ENCODE results near the gene IGHMBP2.

IGHMBP2 gene

DNA sequence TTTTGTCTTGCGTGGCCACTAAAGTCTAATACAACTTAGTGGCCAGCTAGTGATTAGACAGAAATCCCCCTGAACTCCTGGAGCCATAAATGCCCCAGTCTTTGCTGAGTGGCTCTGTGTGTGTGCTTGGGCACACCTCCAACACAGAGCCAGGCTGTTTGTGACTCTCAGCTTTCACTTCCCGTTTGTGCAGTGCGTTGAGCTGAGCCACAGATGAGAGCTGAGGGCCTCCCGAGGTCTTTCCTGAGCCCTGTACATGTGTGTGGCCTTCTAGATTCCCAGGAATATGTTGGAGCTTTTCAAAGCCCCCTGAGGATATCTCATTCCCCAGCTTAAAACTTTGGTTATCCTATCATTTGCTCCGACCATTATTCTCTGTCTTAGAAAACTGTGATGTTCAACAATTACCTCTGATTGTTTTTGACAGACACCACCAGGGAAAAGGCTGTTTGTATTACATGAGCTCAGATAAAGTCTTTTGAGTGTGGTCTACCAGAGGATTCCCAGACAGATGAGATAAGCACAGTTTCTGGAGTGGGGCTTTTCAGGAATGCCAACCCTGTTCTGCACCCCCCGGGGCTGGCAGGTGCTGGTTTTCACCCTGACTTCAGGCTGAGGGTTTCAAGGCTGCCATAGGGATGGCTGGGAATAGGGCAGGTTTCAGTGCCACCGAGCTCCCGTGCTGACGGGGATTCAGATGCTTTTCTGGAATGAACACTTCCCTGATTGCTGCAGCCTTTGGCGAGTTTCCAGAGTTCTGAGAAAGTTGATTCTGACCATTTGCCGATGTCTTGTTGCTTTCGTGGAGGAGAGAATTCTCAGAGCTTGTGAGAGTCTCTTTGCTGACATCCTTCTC is 23.8 kb downstream of the IGHMBP2 start:
- FAIRE-seq = no peak
- DNase-seq (ENCODE audit: low spot score) = no peak

DNA sequence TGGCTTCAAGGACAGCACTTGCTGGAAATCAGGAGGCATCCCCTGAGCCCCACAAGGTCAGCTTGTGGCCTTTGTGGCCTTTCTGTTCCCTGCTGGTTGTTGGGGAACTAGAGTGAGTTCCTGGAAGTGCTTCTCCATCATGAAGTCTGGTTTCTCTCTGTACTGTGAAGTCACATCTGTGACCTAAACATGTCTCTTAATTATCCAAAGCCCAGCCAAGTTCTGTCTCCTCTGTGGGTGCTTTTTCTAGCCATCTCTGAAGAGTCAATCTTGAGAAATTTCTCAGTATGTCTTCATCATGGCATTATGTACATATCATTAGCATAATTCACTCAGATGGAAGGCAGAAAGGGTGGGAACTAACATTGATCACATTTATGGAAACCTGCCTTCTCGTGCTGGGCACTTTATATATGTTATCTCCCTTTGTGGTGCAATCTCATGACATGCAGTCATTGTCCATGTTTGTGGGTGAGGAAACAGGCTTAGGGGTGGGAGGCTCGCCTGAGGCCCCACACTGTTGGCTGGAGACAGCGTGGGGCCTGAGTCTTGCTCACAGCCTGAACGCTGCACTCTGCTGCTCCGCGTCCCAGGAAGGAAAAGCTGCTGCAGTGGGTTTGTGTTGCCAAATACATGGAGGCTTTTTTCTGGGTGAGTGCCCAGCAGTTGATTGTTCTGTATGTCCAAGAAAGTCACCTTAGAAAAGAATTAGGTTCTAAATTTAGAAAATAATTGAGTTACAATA is 24.6 kb downstream of the IGHMBP2 start:
- no peak for FAIRE-seq

DNA sequence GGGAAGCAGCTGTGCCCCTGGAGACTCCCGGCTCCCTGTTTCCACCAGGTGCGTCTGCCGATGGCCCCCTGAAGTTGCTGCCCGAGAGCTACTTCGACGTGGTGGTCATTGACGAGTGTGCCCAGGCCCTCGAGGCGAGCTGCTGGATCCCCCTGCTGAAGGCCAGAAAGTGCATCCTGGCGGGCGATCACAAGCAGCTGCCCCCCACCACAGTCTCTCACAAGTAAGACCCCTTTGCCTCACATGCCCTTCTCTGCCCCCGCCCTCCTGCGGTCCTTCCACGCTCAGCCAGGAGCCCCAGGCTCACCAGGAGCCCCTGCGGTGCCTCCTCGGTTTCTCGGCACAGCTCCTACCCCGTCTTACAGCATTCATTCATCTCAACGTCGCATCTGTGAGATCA is 25.4 kb downstream of the IGHMBP2 start:
- no peak for FAIRE-seq

More for the DNA sequence above, 24.6 kb downstream of the IGHMBP2 start:
- DNase-seq (ENCODE audit: low spot score) = no peak

DNA sequence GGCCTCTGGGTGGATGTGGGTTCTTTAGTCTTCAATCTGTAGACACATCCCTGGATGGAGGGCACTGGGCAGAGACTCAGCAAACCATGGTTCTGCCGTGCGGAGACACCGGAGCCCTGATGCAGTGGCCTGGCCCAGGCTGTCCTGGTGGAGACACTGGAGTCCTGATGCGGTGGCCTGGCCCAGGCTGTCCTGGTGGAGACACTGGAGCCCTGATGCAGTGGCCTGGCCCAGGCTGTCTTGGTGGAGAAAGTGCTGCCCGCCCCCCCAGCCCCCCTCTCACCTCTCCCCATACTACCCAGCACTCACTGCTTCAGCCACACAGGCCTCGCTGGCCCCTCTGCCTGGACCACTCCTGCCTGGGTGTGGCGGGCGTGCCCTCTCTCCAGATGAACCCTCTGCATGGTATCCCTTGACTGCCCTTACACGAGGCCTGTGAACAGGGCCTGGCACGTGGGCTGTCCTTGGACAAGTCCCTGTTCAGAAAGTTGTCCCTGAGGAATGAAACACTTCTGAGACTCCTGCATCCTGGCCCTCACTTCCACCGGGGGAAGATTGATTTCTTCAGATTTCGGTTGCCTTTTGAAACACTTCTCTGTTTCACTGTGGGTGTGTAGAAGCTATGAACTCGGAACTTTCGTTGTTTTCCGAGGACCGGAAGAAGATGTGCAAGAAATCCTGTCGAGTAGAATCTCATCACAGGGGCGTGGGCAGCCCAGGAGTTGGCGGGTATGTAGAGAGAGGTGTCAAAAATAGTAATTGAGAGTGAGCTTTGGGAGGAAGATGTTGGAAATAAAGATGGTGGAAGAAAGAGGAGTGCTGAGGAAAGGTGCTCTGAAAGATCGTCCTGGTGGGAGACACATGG is 26.2 kb downstream of the IGHMBP2 start:
- no peak for FAIRE-seq
- DNase-seq (ENCODE audit: low spot score) = no peak

More for the DNA sequence above, 25.4 kb downstream of the IGHMBP2 start:
- DNase-seq (ENCODE audit: low spot score) = no peak

DNA sequence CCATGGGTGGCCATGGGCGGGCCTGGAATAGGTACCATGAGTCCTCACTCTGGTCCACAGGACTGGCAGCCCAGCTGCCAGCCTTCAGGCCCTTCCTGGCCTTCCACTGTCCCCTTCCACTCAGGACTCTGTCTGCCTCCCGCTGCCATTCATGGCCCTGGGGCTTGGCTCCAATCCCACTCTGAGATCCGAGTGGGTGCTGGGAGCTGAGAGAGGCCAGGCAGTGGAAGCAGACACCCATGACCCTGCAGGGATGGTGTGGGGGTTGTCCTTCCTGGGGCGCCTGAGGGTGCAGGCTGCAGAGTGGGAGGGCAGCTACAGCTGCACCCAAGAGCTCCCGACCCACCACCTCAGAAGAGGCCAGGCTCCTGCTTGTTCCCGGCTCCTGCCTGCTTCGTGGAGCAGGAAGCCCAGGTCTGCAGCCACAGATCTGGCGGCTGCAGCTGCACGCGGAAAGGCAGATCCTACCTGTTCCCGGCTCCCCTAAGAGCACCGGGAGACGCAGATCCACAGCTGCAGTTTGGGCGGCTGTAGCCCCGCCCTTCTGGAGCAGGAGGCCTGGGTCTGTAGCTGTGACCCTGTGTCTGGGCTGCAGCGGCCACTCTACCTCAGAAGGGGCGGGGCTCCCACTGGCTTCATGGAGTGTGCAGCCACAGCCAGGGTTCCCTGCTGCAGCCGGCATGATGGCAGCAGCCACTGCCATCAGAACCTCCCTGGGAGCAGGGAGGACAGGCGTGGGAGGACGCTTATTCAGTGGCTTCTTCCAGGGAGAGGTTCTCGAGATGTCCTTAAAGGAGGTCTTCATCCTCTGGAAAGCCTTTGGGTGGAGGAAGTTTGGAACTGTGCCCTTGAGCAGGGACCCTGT is 27.5 kb downstream of the IGHMBP2 start:
- DNase-seq (ENCODE audit: low spot score) = no peak
- FAIRE-seq = no peak

DNA sequence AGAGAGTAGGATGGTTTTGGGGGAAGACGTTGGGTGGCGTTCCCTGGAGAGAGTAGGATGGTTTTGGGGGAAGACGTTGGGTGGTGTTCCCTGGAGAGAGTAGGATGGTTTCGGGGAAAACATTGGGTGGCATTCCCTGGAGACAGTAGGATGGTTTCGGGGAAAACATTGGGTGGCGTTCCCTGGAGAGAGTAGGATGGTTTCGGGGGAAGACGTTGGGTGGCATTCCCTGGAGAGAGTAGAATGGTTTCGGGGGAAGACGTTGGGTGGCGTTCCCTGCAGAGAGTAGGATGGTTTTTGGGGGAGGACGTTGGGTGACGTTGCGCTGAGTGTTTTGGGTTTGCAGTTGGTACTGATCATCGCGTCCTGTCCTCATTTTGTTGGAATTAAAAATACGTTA is 28.2 kb downstream of the IGHMBP2 start:
- DNase-seq (ENCODE audit: low spot score) = no peak
- no peak for FAIRE-seq

DNA sequence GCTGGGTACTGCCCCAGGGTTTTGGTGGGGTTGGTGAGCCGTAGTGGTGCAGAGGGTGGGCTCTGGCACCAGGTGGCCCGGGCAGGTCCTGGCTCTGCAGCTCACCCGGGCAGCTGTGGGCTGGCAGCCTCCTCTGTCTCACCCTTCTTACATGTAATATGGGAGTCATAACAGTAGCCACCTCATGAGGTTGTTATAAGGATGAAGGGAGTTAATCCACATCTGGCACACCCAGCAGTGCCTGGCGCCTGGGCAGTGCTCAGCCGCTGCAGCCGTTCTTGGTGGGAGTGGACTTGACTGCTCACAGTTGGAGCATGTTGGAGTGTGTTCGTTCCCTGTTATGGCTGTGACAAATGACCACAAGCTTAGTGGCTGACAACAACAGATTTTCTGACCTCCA is 28.7 kb downstream of the IGHMBP2 start:
- FAIRE-seq (no peak), DNase-seq (ENCODE audit: low spot score) (no peak)

DNA sequence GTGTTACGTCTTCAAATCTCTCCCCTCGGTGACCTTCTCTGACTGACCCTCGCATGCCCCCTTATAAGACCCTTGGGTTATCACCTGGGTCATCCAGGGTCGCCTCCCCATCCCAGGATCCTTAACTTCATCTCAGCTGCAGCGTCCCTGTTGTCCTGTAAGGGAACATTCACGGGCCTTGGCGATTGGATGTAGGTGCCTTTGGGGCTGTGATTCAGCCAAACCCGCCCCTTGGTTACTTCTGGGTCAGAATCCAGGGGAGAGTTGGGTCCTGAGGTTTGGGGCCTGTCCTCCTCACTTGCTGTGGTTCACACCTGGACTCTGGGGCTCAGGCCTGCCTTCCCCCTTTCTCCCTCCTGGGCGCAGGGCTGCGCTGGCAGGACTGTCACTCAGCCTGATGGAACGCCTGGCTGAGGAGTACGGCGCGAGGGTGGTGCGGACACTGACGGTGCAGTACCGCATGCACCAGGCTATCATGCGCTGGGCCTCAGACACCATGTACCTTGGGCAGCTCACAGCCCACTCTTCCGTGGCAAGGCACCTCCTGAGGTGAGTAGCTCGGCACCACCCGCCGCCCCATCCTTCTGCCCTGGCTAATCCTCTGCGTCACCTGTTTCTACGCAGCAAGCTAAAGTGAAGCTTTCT is 29.4 kb downstream of the IGHMBP2 start:
- FAIRE-seq (no peak), DNase-seq (ENCODE audit: low spot score) (no peak)

DNA sequence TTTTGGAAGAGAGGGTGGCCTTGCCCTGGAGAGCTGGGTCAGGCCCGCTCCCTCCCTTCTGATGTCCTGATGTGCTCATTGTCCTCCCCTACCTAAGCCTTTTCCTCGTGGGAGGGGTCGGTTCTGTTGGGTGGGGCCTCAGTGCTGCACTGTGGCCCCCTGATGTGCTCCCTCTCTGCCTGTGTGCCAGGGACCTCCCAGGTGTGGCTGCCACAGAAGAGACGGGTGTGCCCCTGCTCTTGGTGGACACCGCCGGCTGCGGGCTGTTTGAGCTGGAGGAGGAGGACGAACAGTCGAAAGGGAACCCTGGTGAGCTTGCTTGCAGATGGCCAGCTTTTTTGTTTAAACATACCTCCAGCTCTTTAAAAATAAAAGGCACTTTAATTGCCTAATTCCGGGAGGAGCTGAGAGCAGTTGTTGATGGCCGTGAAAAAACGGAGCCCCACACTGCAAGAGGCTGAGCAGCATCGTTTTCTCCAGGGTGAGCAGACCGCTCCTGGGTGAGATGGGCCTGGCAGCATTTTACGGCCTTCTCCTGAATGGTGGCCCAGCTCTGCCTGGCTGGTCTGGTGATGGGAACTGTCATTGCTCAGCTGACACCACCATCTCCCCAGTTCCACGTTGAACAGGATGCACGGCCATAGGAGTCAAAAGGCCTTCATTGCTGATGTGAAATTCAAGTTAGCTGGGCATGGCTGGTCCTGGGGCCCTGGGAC is 30.1 kb downstream of the IGHMBP2 start:
- DNase-seq (ENCODE audit: low spot score) (no peak), FAIRE-seq (no peak)

DNA sequence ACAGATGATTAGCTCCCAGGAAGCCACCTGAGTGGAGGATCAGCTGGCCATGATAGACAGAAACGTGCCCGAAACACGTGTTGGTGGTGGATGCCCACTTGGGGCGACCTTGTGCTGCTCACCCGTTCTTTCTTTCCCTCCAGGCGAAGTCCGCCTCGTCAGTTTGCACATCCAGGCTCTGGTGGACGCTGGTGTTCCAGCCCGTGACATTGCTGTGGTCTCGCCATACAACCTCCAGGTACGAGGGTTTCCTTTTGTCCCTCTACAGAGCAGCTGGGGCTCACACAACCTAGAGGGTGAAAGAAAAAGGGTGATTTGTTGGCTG is 30.6 kb downstream of the IGHMBP2 start:
- FAIRE-seq (no peak), DNase-seq (ENCODE audit: low spot score) (no peak)

DNA sequence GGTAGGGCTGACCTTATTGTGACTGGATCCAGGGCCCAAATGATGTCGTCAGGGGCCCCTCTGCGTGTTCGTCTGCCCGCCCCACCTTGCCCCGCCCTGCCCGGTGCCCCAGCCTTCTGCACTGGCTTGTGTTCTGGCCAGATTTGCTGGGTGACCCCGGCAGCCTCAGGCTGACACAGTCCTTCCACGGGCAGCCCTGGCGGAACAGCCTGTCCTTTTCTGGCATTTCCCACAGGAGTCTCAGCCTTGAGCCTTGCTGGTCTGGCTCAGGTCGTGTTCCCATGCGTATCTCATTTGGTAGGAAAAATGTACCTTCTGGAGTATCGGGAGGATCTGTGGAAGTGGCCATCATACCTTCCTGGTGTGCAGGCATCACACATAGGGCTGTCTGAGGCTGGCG is 31.0 kb downstream of the IGHMBP2 start:
- DNase-seq (ENCODE audit: low spot score) (no peak), FAIRE-seq (no peak)

DNA sequence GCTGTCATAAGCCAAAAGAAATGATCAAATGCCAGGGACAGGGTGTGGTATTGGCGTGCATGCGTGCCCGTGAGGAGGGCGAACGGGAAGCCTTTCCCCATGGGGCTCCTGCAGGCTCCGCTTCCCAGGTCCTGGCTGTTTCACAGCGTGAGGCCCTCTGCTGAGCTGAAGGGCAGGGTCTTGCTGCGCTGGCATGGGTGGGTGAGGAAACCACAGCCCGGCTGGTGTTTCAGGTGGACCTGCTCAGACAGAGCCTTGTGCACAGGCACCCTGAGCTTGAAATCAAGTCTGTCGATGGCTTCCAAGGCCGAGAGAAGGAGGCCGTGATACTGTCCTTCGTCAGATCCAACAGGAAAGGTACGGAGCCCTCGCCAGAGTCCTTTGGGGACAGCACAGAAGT is 31.4 kb downstream of the IGHMBP2 start:
- FAIRE-seq = no peak
- DNase-seq (ENCODE audit: low spot score) = no peak

DNA sequence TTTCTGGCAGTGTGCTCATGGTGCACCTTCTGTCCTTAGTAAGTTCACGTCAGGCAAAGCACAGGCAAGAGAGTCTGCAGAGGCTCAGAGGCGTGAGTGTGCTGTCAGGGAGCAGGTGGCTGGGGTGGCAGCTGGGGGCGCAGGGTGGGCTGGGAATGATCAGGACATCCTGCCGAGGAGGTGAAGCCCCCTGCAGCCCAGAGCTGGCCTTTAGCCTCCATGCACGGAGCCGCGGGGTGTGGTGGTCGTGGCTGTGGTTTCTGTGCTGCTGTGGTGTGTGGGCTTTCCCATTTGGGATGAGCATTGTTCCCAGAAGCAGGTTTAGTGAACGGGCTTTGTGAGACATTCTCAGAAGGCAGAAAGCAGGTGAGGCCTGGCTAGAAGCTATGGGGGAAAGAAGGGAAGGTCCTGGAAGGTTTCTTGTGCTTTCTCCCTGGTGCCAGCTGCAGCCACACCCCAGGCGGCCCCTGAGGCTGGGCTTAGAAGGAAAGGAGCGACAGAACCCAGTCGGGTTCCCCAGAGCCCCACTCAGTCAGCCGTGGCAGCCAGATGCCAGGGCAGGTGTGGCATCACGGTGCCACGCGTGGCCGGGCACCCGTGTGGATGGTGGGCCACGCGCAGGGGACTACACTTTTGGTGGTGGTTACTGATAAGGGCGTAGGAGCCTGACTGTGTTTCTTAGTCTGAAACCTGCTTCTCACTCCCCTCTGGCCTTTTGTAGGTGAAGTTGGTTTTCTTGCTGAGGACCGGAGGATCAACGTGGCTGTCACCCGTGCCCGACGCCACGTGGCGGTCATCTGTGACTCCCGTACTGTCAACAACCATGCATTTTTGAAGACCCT is 32.0 kb downstream of the IGHMBP2 start:
- DNase-seq (ENCODE audit: low spot score) = no peak
- FAIRE-seq = no peak

DNA sequence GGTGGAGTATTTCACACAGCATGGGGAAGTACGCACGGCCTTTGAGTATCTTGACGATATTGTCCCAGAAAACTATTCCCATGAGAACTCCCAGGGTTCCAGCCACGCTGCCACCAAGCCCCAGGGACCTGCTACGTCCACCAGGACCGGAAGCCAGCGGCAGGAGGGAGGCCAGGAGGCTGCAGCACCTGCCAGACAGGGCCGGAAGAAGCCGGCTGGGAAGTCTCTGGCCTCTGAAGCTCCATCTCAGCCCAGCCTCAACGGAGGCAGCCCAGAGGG is 32.6 kb downstream of the IGHMBP2 start:
- FAIRE-seq (no peak), DNase-seq (ENCODE audit: low spot score) (no peak)

DNA sequence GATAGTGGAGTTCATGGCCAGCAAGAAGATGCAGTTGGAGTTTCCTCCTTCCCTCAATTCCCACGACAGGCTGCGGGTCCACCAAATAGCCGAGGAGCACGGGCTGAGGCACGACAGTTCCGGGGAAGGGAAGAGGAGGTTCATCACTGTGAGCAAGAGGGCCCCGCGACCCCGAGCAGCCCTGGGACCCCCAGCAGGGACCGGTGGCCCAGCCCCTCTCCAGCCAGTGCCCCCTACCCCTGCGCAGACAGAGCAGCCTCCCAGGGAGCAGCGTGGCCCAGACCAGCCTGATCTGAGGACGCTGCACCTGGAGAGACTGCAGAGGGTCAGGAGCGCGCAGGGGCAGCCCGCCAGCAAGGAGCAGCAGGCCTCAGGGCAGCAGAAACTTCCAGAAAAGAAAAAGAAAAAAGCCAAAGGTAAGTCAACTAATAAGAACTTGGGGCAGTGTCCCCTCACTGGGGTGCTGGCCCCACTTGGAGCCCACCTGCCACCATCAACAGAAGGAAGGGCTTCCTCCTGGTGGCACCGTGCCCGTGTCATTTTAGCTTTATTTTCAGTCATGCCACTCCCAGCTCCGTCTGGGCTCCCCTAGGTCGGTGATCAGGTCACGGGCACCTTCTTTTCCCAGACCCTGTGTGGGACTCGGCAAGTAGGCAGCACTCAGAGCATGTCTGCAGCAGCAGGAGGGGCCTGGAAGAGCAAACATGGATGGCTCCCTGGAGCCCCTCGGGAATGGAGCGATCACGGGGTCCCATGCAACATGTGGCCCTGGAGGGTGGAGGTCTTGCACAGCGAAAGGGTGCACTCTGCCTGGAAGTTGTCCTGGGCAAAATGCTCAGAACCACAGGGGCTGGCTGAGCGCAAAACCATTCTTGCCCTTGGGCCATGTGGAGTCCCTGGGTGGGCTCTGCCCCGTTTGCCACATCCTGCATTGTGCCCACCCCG is 33.3 kb downstream of the IGHMBP2 start:
- FAIRE-seq (no peak), DNase-seq (ENCODE audit: low spot score) (no peak)

DNA sequence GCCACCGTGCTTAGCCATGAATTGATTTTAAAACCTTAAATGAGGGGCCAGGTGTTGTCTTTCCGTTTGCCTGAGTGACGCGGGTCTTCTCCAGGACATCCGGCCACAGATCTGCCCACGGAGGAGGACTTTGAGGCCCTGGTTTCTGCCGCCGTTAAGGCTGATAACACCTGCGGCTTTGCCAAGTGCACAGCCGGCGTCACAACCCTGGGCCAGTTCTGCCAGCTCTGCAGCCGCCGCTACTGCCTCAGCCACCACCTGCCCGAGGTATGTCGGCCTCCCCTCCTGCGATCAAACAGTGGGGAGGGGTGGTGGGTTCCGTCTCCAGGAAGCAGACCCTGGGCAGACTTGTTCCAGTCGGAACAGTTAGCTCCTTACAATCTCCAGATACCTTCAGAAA is 34.4 kb downstream of the IGHMBP2 start:
- DNase-seq (ENCODE audit: low spot score) (no peak), FAIRE-seq (no peak)

DNA sequence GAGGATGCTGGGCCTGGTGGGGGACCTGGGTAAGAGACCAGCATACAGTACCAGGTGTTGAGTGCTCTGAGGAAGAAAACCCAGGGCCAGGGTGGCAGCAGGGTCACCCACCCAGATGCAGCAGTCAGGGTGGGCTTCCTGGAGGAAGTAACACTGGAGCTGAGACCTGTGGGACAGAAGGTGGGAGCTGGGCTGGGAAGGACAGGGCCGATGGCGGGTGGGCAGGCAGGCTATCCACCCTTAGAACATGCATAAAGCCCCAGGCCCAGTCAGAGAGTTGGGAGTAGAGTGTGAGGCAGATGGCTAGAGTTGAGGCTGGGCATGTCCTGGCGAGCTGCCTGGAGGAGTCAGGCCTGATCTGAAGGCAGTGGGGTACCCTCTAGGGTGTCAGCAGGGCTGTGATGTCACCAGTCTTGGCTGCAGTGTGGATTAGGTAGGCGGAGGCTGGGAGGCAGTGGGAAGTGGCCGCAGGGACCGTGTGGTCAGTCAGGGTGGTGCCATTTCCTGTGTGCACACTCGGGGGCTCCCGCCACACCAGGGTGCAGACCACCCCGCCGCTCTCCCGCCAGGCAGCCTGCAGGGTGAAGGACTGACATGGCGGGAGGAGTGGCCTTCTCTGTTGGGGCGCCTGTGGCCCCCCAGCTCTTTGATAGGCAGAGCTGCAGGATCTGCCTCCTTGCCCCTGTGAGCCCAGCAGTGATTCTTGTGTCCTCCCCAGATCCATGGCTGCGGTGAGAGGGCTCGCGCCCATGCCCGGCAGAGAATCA is 35.3 kb downstream of the IGHMBP2 start:
- FAIRE-seq = no peak
- DNase-seq (ENCODE audit: low spot score) = no peak
